Measurements from ENCODE around the gene KXD1.

- no peak for TF ChIP-seq POLR2A (IDR thresholded peaks at IDR 0.05)
- TF ChIP-seq, protein P1, sequence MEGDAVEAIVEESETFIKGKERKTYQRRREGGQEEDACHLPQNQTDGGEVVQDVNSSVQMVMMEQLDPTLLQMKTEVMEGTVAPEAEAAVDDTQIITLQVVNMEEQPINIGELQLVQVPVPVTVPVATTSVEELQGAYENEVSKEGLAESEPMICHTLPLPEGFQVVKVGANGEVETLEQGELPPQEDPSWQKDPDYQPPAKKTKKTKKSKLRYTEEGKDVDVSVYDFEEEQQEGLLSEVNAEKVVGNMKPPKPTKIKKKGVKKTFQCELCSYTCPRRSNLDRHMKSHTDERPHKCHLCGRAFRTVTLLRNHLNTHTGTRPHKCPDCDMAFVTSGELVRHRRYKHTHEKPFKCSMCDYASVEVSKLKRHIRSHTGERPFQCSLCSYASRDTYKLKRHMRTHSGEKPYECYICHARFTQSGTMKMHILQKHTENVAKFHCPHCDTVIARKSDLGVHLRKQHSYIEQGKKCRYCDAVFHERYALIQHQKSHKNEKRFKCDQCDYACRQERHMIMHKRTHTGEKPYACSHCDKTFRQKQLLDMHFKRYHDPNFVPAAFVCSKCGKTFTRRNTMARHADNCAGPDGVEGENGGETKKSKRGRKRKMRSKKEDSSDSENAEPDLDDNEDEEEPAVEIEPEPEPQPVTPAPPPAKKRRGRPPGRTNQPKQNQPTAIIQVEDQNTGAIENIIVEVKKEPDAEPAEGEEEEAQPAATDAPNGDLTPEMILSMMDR (IDR thresholded peaks at IDR 0.05) = no peak
- TF ChIP-seq POLR2AphosphoS5 (IDR thresholded peaks at IDR 0.05) = no peak
Measured at GRCh38 chr19:18558202-18558555, 509 bp downstream of the KXD1 start.
